ENCODE data around the gene ENAH.

ENAH gene

GRCh38 chr1:225483818-225484656 is 168.9 kb downstream of the ENAH start:
- Histone ChIP-seq H3K9me3 (ENCODE audit: low read length) (no peaks in the 10 kb centered on the region), H3K9me2 (ENCODE audit: low read depth, low read length) (no peaks in the 10 kb centered on the region), H3K4me3 (ENCODE audit: low read depth, low read length, poor library complexity, severe bottlenecking) (no peak overlapping the region), H3K4me1 (ENCODE audit: insufficient read depth, low read length, severe bottlenecking) (peaks cover 13% of the 10 kb centered on the region), H3K27ac (ENCODE audit: low read depth, low read length, poor library complexity, severe bottlenecking) (no peak overlapping the region), H4K20me1 (ENCODE audit: insufficient read depth, low read length) (no peaks in the 10 kb centered on the region), H3K9ac (ENCODE audit: low read length) (no peak overlapping the region), H3K36me3 (ENCODE audit: insufficient read depth, low read length) (no peaks in the 10 kb centered on the region), H2AFZ (ENCODE audit: low read length) (no peak overlapping the region), H3F3A (ENCODE audit: insufficient read depth, low read length) (no peaks in the 10 kb centered on the region), H3K27me3 (ENCODE audit: insufficient read depth, low read length) (0 out of 2 replicates have a peak, but pooled peaks cover 3% of the 10 kb centered on the region), H3K79me2 (ENCODE audit: insufficient read depth, low read length) (no peaks in the 10 kb centered on the region), H3K4me2 (ENCODE audit: low read length) (no peak overlapping the region)
- TF ChIP-seq CTCF (IDR thresholded peaks at IDR 0.05; ENCODE audit: low read length) (no peak), EZH2 (IDR thresholded peaks at IDR 0.05; ENCODE audit: borderline replicate concordance, low read length) (no peak)

- Histone ChIP-seq H3K36me3 (ENCODE audit: insufficient read depth, low read length) (no peaks in the 10 kb centered on the region), H3K4me1 (ENCODE audit: insufficient read depth, low read length, severe bottlenecking) (peaks cover 17% of the 10 kb centered on the region), H3K9me3 (ENCODE audit: low read length) (no peaks in the 10 kb centered on the region), H3K79me2 (ENCODE audit: insufficient read depth, low read length) (no peaks in the 10 kb centered on the region), H3K9me2 (ENCODE audit: low read depth, low read length) (no peaks in the 10 kb centered on the region), H3K27me3 (ENCODE audit: insufficient read depth, low read length) (0 out of 2 replicates have a peak, but pooled peaks cover 3% of the 10 kb centered on the region), H3K27ac (ENCODE audit: low read depth, low read length, poor library complexity, severe bottlenecking) (no peak overlapping the region), H3F3A (ENCODE audit: insufficient read depth, low read length) (no peaks in the 10 kb centered on the region), H3K4me3 (ENCODE audit: low read depth, low read length, poor library complexity, severe bottlenecking) (no peak overlapping the region), H4K20me1 (ENCODE audit: insufficient read depth, low read length) (no peaks in the 10 kb centered on the region), H2AFZ (ENCODE audit: low read length) (no peak overlapping the region), H3K9ac (ENCODE audit: low read length) (no peak overlapping the region), H3K4me2 (ENCODE audit: low read length) (no peak overlapping the region)
- TF ChIP-seq EZH2 (IDR thresholded peaks at IDR 0.05; ENCODE audit: borderline replicate concordance, low read length) (no peak), CTCF (IDR thresholded peaks at IDR 0.05; ENCODE audit: low read length) (no peak)
Measured at GRCh38 chr1:225482421-225482950, 170.4 kb downstream of the ENAH start.

GRCh38 chr1:225481738-225482137 is 171.2 kb downstream of the ENAH start:
- Histone ChIP-seq H3K79me2 (ENCODE audit: insufficient read depth, low read length) (no peaks in the 10 kb centered on the region), H3K9me3 (ENCODE audit: low read length) (no peaks in the 10 kb centered on the region), H3K36me3 (ENCODE audit: insufficient read depth, low read length) (no peaks in the 10 kb centered on the region), H4K20me1 (ENCODE audit: insufficient read depth, low read length) (no peaks in the 10 kb centered on the region), H3K4me1 (ENCODE audit: insufficient read depth, low read length, severe bottlenecking) (peaks cover 17% of the 10 kb centered on the region), H3K27me3 (ENCODE audit: insufficient read depth, low read length) (0 out of 2 replicates have a peak, but pooled peaks cover 3% of the 10 kb centered on the region), H3K4me2 (ENCODE audit: low read length) (no peak overlapping the region), H3K9ac (ENCODE audit: low read length) (no peak overlapping the region), H3K4me3 (ENCODE audit: low read depth, low read length, poor library complexity, severe bottlenecking) (no peak overlapping the region), H3F3A (ENCODE audit: insufficient read depth, low read length) (no peaks in the 10 kb centered on the region), H3K9me2 (ENCODE audit: low read depth, low read length) (no peaks in the 10 kb centered on the region), H3K27ac (ENCODE audit: low read depth, low read length, poor library complexity, severe bottlenecking) (no peak overlapping the region), H2AFZ (ENCODE audit: low read length) (no peak overlapping the region)
- TF ChIP-seq CTCF (IDR thresholded peaks at IDR 0.05; ENCODE audit: low read length) (no peak), EZH2 (IDR thresholded peaks at IDR 0.05; ENCODE audit: borderline replicate concordance, low read length) (no peak)
